HK-2 (cell line): Measurements from ENCODE around the gene ABCD3.
A peak's percentile ranks its signal among the peaks of the same experiment; 100 is the strongest.

Experiments
- DNase-seq: peaks from one replicate; pipeline ENCODE4 v3.0.0-alpha.2; 2018; ENCODE audit not compliant: unreplicated experiment

The ABCD3 gene

DNA sequence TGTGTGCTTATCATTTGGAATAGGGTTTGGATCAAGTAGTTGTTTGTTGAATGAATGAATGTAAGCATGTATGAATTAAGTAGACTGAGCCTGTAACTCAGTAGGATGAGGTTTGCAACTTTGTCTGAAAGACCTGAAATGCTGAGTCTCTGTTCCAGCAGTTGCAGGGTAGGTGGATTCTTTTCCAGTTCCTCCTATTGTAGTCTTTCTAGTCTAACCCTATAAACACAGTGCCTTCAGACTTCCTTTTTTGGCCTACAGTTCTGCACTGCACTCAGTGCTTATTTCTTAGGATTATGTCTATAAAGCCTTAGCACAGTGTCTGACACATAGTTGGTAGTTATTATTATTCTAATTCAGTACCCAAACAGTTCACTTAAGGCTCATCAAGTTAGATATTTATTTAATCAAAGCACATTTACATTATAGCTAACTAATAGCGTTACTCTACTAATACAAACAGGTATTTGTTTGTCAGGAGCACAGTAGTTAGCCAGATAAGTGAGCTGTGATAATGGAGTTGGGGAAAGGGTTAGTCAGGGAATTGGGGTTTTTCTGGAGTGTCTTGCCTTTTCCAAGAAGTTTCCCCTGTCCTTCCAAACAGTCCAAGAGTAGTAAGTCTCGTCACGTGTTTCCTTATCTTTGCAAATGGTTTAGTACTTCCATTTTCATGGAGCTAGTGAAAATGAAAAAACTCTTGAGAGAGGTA, 45.0 kb downstream of the ABCD3 start:
- no peak for DNase-seq

DNA sequence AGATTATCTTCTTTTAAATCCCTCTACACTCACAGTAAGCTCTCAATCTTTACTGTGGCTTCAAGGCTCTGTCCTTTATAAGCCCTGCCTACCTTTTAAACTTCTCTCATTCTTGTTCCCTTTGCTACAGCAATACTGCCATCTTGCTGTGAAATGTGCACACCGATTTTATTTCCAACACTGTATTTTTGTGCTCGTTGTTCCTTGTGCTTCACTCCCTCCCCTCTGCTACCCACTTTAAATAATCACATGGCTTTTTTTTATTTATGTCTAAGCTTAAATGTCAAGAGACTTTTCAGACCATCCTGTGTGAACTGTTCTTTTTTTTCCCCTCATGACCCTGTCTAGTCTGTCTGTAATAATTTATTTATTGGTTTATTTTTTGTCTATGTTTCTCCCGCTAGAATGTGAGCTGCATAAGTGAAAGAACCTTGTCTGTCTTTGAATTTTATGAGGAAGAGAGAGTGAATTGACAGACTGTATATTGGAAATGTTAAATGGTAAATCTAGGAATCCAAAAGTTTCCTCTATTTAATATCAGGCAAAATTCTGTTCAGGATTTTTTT, 45.7 kb downstream of the ABCD3 start:
- no peak for DNase-seq

DNA sequence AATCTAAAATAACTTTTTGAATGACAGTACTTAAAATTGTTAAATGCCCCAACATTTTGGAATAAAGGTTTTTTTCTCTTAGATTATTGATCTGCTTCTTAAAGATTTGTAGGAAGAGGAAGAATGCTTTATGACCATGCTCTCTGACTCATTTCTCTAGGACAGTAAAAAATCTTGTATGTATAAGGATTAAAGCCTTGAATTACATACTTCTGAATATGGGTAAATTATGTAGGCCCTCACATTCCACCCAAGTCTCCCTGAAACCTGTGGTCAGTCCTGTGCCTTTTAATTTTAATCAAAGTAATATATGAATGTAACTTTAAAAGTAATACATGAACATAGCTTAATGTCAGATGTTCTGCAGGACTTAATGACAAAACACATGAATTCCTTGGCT, 50.5 kb downstream of the ABCD3 start:
- DNase-seq: no peak

DNA sequence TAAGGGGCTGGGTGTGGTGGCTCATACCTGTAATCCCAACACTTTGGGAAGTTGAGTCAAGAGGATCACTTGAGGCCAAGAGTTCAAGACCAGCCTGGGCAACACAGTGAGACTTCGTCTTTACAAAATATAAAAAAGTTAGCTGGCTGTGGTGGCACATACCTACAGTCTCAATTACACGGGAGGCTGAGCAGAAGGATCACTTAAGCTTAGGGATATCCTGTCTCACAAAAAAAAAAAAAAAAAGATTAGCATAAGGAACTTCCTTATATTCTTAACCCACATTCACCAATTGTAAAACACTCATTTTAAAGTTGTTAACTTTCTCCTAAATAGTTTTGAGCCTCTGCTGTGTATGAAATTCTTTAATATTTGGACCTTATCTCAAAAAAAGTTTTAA, 53.1 kb downstream of the ABCD3 start:
- no peak for DNase-seq

DNA sequence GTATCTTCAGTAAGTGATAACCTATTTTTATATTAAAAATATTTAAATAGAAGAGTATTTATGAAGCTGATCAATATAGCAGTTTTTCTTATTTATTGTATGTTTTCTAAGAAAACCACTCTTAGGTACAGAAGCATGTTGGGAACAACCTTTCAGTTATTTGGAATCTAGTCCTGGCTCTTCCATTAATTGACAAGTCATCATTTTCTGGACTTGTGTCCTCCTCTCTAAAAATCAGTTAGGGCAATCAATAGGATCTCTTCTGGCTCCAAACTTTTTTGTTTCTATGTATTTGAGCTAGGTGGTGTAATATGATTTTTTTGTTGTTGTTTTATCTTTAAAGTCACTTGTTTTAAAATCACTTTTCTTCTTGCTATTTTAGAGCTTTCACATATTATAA, 57.0 kb downstream of the ABCD3 start:
- no peak for DNase-seq

DNA sequence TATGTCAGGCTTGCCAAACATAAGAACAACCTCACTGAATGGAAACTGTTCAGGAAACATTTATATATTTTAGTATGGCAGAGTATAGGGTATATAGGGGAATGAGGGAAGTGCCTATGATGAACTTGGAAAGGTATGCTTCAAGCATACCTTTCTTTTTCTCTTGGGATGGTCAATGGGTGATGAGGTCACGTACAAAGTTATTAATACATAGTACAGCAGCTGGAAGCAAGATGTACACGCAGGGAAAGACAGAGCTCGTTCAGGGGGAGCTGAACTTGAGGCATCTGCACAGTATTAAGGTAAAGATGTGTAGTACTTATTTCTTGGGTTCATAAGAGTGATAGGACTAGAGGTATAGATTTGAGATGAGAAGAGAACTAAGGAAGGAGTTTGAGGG, 61.5 kb downstream of the ABCD3 start:
- DNase-seq: no peak

DNA sequence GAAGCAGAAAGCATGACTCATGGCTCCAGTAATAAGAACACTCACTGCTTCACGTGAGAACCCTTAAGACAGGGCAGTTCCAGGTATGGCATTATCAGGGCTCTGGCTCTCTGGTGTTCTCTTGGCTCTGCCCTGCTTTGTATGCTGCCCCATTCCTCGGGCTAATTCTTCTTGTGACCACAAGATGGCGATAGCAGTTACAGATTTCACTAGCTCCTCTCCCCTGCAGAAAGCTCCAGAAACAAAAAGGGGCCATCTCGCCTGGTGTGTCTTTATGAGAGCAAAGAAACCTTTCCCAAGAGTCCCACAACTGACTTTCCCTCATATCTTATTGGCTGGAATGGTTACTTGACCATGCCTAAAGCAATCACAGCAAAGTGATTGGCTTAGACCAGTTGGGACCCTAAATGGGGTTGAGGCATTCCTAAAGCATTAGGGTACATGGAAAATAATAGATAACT, 63.3 kb downstream of the ABCD3 start:
- DNase-seq: peak; percentile 49

DNA sequence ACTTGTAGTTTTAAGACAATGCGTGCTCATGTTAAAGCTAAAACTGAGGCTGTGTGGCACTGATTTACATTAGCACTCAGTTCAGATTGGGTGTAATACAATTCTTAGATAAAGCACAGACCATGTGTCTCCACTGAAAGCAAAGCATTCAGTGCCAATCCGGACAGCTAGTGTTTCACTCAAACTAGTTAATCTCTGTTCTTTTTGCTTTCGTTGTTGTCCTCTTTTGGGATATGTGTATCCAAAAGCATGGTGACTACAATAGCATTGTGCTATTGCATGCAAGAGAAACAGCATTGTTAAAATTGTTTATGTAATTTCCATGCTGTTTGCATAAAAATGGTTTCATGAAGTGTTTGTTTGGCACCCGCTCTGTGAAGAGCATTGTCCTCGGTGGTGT, 68.8 kb downstream of the ABCD3 start:
- no peak for DNase-seq

DNA sequence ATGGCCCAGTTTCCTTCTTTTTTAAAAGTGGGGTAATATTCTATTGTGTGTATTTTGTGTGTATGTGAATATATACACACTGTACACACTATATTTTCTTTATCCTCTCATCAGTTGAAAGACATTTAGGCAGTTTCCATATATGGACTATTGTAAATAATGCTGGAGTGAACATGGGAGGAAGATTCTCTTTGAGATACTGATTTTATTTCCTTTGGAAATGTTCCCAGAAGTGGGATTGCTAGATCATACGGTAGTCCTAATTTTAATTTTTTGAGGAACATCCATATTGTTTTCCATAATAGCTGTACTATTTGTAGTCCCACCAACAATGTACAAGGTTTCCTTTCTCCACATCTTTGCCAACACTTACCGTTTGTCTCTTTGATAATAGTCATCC, 72.4 kb downstream of the ABCD3 start:
- DNase-seq: no peak

DNA sequence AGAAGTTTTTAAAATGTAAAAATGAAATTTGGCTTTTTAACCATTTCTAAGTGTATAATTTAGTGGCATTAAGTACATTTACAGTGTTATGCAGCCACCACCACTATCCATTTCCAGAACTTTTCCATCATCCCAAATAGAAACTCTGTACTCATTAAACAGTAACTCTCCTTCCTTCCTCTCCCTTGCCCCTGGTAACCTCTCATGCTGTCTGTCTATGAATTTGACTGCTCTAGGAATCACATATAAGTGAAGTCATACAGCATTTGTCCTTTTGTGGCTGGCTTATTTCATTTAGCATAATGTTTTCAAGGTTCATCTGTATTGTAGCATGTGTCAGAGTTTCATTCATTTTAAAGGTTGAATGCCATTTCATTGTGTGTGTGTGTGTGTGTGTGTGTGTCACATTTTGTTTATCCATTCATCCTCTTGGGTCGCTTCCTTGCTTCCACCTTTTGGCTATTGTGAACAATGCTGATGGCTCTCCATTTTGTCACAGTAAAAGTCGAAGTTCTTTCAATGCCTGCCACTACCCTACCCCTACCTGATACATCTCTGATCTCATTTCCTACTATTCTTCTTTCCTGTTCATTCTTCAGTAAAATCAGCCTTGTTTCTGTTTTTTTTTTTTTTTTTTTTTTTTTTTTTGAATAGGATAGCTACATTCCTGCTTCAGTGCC, 78.0 kb downstream of the ABCD3 start:
- no peak for DNase-seq

DNA sequence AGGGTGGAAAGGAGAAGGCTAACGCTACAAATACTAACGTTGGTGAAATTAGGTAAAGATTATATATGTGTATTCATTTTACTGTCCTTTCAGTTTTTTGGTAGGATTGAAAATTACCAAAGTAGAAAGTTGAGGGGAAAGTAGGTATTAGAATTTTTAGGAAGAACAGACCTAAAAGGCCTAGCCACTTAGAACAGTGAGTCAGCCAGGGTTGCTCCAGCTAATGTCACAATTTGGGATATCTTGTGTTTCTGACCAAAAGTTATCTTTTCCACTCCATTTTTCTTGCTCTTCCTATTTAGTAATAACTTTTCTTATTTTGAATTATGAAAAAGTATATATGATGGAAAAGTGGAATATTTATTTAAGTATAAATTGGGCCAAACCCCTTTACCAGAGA, 83.2 kb downstream of the ABCD3 start:
- no peak for DNase-seq

DNA sequence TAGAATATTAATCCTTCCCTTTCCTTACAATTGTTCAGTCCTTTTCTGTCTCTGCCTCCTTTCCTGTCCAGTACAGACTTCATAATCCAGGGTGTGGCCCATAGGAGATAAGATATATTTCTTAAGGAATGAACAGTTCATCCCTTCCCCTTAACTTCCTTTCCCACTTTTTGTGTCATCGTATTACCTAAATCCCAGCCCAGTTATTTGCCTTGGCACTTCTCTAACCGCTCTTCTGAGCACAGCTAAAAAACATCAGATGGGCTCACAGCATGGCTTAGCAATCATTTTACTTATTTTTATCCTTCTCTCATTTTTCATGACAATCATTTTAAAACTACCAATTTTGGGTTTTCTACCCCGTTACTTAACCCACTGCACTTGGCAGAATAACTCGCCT, 83.7 kb downstream of the ABCD3 start:
- no peak for DNase-seq

DNA sequence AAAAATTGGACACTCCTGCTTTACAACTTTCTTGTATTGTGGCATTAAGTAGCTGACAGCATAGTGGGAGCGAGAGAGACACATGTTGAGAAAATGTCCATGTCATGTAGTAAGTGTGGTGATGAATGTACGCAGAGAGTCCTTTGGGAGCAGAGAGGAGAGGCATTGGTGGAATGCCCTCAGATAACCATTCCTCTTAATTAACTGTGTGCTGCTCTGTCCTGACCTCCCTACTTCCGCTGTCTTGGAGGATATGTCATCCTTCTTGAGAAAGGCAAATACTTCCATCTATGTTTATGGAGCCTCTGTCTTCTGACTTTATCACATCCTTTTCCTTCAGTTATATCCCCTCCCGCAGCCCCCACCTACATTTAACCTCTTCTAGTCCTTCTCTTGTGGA, 85.0 kb downstream of the ABCD3 start:
- no peak for DNase-seq

DNA sequence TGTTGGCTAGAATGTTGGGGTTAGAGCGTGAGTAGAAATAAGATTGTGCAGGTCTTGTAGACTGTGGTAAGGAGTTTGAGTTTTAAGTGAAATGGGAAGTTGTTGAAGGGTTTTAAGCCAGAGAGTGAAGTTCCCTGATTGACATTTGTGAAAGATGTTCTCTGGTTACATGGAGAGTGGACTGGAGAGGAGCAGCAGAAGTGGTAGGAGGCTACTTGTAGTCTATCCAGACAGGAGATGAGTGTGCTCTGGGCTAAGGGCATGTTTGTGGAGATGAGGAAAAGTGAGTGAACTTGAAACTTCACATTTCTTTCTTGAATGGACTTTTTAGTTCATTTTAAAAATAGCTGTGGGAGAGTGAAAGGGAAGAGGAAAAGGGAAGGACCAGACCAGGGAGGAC, 86.4 kb downstream of the ABCD3 start:
- DNase-seq: no peak

DNA sequence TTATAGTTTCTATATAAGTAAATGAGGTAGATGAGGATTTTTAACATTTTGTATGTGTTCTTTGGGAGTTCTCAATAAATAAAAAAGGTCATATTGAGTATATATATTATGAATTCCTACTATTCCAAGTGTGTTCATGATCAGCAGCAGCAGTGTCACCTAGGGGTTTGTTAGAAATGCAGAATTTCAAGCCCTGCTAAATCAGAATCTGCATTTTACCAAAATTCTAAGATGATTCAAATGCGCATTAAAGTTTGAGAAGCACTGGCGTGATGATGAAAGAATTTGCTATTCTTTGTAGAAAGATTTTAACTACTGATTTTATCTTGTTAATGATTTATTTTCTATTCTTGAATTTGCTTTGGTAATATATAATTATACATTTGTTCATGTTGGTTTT, 94.6 kb downstream of the ABCD3 start:
- DNase-seq: no peak

DNA sequence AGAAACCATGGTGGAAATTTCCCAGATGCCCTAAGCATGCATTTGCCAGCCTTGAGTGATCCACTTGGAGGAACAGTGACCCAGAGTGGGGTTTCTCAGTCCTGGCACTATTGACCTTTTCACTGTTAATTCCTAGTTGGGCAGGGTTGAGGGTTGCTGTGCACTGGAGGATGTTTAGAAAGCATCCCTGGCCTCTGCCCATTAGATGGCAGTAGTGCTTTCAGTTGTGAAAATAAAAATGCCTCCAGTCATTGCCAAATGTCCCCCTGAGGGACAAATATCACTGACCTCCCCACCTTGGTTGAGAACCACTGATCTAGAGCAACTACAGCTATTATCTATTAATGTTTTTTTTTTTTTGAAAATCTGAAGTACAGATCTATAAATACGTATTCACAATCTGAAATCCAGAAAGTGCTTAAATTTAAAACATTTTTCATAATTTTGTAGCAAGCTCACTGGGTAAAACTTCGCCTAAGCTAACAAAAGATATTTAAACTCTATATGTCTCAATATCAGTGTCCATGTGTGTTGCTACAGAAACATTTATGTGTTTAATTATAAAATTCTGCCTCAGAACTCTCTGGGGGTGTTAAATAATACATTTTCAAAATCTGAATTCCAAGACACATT, 96.0 kb downstream of the ABCD3 start:
- DNase-seq: no peak

DNA sequence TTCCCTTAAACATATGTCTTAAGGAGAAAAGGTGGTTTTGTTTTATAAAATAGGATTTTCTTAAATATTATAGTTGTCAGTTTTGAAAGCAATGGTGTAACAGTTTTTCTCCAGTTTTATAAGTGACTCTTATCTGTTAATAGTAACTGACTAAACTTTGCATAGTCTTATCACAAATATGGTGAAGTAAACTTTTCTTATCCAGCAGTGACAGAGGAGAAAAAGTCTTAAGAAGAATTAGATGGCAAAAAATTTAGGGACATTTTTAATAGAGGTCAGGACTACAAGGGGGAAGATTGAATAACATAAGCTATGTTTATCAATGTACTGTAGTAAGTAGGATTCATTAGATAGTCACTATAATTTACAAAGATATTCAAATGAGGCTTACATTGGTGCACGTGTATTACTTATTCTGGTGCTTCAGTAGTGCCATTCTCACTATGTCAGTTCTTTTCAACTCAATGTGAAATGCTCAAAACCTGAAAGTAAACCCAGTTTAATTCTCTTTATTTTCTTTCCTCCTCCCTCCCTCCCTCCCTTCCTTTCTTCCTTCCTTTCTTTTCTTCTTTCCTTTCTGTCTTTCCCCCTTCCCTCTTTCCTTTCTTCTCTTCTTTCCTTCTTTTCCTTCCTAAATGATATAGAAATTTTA, 97.2 kb downstream of the ABCD3 start:
- no peak for DNase-seq

DNA sequence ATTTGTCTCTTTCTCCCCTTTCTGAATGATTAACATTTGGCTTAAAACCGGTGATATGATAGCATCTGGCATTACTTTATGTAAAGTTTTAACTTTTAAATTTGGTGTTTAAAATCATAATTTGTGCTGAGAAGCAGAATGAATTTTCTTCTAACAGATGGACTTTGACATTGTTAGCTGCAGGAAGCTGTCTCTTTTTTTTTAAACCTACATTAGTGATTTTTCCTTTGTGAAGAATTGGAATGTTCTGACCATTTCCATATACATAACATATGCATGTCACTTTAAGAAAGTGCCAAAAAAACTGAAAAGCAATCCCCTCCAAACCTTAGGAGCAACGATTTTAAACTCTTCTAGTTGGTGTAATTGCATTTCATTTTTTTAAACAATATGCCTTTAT, 101.2 kb downstream of the ABCD3 start:
- no peak for DNase-seq

DNA sequence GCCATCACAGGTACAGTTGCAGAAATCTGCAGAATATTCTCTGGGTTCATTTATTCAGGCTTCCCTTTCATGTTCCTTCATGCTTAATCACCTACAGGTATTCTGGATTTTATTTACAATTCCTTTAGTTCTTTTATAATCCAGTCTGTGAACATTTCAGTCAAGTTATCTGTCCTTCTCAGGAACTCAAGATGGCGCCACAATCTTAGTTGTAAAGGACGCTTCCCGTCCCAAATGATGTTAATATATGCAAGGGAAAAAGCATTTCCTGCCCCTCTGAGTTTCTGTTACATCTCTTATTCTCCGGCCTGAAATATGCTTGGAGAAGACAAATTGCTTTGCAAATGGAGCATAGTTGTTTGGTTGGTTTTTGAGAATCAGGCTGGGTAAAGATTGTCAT, 104.1 kb downstream of the ABCD3 start:
- no peak for DNase-seq

DNA sequence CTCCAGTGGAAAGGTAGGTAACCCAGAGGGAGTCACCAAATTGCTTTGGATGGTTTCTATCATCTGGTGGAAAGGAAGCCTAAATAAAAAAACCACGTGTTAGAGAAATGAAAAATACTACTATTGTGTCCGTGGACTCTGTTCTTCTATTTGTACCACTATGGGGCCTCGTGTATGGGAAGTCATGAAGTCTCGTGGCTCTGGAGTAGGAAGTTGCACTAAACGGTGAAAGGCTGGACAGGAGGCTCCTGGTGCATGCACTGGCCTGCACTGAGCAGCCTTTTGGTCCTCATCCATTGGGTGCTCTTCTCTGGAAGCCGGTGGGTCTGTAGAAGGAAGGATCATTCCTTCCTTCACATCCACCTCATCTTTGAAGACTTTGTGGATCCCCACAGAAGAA, 106.3 kb downstream of the ABCD3 start:
- DNase-seq: no peak

DNA sequence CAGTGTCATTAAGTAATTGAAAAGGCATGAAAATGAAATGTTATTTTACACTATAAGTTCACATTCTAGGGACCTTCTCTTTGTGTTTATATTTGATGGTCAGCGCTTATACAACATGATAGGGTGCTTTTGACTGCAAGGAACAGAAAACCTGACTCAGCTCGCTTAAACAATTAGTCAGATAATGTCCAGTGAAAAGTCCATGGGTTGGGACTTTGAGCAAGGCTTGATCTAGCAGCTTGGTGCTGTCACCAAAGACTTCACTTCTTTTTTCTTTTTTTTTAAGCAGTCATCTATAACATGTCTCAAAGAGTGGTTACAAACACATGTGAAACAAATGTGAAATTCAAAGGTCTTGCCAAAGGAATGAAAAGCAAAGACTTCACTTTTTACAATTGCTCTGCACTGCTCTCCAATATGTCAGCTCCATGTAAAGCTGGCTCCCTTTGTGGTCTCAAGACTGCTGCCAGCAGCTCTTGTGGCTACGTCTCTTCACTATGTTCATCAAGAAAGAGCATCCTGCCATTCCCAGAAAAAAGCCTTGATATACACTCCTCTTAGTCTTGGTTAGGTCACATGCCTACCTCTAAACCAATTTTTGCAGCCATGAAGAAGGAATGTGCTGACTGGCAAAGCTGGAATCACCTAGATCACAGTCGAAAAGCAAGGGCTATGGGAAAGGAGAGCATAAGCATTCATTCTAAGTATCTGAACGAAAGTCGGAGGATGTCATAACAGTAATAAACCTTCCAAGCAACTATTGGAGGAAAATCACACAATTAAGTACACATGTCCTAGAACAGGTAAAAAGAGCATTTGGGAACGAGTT, 108.2 kb downstream of the ABCD3 start:
- no peak for DNase-seq
